Retinal pigment epithelial cell (primary cell): Measurements from ENCODE around the gene BACH2.
A peak's percentile ranks its signal among the peaks of the same experiment; 100 is the strongest.

Experiments used
- DNase-seq: peaks from one replicate; pipeline ENCODE4 v3.0.0-alpha.2; 2010; ENCODE audit warnings: low read depth
- H3K4me3 ChIP-seq: 2 replicates; pipeline ENCODE4 v1.5.1; 2011; ENCODE audit warnings: mild to moderate bottlenecking, low read length, control low read depth, moderate library complexity
- TF ChIP-seq, protein P1 (sequence below): conservative IDR thresholded peaks from 2 replicates; pipeline ENCODE4 v1.5.1; 2011; ENCODE audit warnings: low read depth, low read length, control low read depth, inconsistent platforms

BACH2 gene

DNA sequence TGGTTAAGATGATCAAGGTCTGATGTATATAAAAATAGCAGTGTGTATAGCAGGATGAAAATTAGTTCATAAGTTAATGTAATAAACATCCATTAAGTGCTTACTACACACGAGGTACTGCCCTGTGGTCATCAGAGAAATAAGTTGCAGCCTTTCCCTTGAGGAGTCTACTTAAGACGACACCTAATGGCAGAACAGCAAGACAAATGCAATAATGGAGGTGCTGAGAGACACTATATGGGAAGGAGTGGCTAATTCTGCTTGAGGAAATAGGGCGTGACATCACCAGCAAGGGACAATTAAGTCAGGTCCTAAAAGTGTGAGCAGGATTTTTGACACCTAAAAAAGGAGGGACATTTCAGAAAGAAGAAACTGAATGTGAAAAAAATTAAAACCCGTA, 75.2 kb downstream of the BACH2 start:
- TF ChIP-seq, protein P1, sequence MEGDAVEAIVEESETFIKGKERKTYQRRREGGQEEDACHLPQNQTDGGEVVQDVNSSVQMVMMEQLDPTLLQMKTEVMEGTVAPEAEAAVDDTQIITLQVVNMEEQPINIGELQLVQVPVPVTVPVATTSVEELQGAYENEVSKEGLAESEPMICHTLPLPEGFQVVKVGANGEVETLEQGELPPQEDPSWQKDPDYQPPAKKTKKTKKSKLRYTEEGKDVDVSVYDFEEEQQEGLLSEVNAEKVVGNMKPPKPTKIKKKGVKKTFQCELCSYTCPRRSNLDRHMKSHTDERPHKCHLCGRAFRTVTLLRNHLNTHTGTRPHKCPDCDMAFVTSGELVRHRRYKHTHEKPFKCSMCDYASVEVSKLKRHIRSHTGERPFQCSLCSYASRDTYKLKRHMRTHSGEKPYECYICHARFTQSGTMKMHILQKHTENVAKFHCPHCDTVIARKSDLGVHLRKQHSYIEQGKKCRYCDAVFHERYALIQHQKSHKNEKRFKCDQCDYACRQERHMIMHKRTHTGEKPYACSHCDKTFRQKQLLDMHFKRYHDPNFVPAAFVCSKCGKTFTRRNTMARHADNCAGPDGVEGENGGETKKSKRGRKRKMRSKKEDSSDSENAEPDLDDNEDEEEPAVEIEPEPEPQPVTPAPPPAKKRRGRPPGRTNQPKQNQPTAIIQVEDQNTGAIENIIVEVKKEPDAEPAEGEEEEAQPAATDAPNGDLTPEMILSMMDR, result no peak
- no peak overlapping the region for H3K4me3 ChIP-seq
- DNase-seq, result no peak

DNA sequence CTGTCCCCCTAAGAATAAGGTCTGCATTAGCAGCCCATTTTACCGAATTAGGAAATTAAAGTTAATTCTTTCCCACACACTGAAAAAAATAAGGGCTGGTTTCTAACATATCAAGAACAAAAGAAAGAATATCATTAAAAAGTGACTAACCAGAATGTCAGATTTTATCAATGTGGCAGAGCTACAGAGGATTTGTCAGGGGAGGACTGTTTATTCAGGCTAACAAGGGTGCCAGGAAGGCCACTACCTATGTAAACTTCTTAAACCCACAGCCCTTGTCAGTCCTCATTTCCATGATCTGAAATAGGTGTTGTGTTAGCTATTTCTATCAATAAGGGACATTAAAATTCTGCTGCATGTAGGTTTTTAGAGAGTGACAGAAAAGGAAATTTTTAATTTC, 76.4 kb downstream of the BACH2 start:
- DNase-seq, result no peak
- H3K4me3 ChIP-seq, result no peak overlapping the region
- TF ChIP-seq, protein P1, result no peak

DNA sequence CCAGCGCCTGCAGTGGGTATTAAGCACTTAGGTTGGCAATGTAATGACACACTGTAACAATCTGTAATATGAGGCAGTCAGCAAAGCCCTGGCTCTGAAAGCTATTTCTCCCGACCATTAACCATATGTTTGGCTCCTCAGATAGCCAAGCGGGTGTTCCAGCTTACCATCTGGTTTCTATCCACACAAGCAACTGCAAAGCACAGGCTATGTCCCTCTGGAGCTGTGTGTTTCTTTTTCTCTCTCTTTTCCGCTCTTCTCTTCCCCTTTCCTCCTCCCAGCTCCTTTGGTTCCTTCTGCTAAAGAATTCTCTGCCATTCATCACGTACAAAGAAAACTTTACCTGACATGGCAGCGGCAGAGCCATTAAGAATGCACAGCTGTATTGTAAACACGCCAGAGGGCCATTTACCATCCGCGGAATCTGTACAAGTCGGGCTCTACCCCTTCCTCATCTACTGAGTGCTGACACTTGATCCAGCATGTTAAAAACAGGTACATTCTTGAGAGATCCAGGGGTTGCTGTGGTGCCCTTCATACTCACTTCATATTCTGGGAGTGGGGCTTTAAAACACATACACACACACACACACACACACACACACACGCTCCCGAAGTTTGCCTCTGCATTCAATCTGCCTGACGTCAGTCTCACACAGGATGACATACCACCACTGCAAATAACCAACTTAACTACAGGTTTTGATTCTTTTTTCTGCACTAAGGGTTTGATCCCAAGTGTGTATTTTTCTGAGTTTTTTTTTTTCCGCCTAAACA, 77.2 kb downstream of the BACH2 start:
- peak; percentile 79 for DNase-seq
- TF ChIP-seq, protein P1, result no peak
- peak overlapping the region; percentile 3 for H3K4me3 ChIP-seq

DNA sequence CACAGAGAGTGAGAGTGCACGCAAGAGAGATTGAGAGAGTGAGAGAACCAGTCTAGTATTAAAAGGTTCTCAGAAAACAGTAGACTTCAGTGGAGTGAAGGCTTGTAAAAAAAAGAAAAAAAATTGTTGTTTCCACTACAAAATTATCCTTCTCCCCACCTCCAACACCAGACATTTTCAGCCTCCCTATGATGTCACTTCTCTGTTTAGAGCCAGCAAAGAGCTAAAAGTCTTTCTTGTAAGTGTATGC, 77.8 kb downstream of the BACH2 start:
- no peak for DNase-seq
- H3K4me3 ChIP-seq, result no peak overlapping the region
- TF ChIP-seq, protein P1, result no peak

DNA sequence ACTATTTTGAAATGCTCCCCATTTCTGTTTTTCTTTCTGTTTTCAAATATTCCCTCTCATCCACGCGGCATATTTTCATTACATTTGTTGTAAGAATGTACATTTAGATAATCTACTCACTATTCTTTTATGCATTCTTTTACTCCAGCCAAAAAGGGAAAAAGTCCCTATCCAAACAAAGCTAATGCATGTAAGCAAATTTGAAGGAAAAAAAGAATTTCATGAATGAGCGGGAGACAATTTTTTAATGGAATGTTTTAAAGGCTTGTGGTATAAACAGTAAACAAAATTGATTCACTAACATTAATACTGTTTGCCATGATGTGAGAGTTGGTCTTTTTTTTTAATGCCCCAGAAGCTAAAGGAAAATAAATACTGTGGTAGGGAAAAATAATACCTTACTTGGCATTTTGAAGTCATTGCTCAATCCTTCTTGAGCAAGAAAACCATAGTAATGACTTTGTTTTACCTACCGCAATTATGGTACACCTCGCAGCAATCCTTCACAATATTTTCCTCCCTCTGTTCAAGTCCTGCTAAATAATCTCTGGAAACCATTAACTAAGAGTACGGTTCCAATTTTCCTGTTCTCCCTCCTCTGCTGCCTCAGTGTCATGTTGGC, 79.0 kb downstream of the BACH2 start:
- DNase-seq, result no peak
- H3K4me3 ChIP-seq, result peak overlapping the region; percentile 19
- TF ChIP-seq, protein P1, result no peak

DNA sequence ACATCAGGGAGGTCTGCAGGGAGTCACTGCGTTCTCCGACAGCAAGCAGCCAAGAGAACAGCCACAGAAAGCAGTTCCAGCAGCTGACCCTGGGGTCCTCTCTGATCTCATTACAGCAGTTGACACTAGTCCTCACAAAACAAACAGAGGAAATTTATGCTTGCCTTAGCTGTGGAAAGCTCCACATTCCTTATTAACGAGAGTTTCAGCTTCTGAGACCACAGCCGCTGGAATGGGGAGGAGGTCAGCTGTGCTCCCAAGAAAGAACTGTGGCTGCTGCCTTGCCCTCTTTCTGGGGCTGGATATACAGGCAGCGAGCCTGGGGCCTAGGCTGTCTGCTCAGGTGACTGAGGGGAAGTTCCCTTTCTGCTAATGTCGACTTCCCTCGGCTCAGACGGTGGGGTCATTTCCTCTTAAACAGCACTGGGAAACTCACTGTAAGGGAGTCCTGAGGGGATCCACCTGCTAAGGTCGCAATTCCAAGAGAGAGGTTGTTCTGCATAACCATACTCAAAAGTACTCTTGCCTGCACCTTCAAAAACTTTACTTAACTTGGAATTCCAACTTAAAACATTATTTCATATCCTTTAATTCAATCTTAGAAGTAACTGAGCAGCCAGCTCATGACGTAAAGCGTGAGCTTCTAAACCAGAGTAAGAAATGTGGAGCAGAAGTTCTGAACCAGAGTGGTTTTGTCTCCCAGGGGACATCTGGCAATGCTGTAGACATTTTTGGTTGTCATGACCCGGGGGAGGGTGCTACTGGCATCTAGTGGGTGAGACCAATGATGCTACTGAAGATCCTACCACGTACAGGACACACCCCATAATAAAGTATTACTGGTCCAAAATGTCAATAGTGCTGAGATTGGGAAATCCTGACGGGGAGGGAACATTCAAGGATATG, 80.3 kb downstream of the BACH2 start:
- peak; percentile 68 for DNase-seq
- H3K4me3 ChIP-seq, result no peak overlapping the region
- TF ChIP-seq, protein P1, result no peak

DNA sequence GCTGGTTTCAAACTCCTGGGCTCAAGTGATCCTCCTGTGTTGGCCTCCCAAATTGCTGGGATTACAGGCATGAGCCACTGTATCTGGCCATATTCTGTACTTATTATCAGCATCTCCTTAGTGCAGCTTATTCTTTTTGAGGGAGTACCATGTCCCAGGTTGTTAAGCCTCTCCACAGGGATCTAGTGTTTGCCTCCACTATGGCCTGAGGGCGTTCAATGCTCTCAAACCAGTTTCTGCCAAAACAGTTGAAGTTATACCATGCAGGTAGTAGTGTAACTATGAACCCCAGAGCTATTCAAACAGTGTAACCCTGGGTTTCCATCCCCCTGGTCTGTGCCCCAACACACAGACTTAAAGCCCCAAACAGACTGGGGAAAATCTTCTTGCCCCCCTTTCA, 81.7 kb downstream of the BACH2 start:
- H3K4me3 ChIP-seq, result no peak overlapping the region
- no peak for DNase-seq
- TF ChIP-seq, protein P1, result no peak
